Ecto neural progenitor cell (in vitro differentiated cells): ENCODE measurements around the gene NKTR.
"Not testable (repeated sequence)": the region's sequence is repeated elsewhere in the genome, so short reads cannot be mapped to it uniquely, and the experiment has no call there.

Experiments
- DNase-seq: peaks from one replicate; pipeline ENCODE4 v3.0.0-alpha.2; 2018; ENCODE audit warnings: low spot score

NKTR gene

DNA sequence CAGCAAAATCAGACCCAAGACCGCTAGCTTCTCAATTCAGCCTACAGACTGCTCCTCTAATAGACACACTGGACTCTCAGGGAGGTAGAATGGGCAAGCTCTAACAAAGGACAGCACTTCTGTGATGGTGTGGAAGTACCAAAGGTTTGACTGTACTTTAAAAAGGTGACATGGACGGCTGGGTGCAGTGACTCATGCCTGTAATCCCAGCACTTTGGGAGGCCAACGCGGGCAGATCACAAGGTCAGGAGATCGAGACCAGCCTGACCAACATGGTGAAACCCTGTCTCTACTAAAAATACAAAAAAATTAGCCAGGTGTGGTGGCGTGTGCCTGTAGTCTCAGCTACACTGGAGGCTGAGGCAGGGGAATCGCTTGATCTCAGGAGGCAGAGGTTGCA lies 3.4 kb upstream of the NKTR start:
- not testable (repeated sequence) for DNase-seq

DNA sequence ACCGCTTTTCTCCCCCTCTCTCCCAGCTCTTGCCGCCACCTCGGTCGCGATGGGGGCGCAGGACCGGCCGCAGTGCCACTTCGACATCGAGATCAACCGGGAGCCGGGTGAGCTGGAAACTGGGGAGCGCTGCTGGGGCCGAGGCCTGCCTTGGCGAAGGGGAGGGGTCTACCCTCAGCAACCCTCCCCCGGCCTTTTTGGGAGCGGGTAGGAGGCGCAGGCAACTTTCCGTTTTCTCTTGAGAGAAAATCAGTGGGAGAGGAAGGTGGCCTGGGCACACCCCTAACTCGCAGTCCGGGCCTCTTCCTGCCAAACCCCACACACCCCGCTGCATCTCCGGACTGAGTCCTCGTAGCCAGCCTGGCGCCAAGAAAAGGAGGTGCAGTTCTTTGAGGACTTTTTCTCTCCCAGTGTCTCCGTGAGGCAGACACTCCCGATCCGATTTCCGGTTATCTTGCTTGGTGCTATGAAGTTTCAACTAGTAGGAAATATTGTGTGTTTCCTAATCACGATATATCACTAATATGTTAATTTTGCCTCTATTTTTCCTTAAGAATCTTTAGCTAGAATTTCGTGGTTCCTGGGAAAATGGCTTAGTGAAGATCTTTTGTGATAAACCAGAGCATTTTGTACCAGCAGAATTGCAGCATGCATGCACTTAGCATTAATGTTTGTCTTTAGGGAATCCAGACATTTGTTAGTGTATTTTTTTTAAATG lies 631 bp downstream of the NKTR start:
- DNase-seq = no peak

DNA sequence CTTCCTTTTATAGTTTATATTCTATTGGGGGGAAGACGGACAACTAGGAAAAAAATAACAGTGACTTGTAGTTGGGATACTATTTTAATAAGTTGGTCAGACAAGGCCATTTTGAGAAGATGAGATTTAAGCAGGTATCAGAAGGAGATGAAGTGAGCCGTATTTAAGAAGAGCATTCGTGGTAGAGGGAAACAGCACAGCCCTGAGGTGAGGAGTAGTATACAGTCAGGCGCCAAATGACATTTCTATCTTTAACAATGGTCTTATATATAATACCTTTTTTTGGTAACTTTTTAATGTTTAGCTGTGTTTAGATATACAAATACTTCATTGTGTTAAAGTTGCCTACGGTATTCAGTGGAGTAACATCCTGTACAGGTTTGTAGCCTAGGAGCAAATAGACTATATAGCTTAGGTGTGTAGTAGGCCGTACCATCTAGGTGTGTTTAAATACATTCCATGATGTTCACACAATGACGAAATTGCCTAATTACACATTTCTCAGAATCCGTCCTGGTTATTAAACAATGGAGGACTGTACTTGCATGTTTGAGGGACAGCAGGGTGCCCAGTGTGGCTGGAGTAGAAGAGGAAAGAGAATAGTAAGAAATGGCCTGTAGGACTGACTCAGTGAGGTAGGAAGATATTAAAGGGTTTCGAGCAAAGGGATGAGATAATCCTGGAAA lies 1.6 kb downstream of the NKTR start:
- no peak for DNase-seq

- no peak for DNase-seq
Observed at GRCh38 chr3:42602961-42603360, 2.5 kb downstream of the NKTR start.

DNA sequence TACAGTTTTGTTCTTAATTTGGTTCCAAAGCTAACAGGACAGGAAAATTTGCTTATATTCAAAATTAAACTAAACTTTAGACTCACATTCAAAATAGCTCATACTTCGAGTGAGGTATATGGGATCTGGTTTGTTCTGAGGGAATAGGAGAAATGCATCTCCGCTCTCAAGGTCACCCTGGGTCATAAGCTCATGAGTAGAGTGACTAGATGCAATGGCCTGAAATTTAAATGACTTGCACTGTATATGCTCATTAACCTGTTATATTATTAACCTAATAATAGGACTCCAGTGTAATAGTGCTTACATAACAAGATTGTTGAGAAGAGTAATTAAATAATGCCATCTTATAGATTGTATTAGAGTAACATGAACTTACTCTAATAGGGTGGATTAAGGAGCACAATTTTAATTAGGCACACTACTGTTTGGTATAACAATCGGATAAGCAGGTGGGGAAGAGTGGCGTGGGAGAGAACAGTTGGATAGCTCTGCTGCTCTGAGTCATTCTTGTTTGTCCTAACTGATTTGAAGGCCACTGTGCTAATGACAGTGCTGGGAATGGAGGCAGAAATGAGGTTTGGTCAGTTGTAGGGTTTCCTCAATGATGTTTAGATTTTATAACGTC lies 5.2 kb downstream of the NKTR start:
- DNase-seq = no peak

DNA sequence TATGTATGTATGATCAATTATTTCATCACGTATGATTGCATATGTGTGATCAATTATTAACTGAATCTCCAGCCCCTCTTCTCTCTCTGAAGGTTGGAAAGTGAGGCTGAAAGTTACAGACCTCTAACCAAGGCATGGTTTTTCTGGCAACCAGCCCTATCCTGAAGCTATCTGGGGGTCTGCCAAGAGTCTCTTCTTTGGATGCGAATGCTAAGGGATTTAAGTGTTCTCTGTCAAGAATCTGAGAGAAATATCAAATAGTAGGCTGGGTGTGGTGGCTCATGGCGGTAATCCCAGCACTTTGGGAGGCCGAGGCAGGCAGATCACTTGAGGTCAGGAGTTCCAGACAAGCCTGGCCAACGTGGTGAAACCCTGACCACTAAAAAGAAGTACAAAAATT lies 8.1 kb downstream of the NKTR start:
- no peak for DNase-seq

GRCh38 chr3:42610976-42611375 lies 10.5 kb downstream of the NKTR start:
- no peak for DNase-seq

DNA sequence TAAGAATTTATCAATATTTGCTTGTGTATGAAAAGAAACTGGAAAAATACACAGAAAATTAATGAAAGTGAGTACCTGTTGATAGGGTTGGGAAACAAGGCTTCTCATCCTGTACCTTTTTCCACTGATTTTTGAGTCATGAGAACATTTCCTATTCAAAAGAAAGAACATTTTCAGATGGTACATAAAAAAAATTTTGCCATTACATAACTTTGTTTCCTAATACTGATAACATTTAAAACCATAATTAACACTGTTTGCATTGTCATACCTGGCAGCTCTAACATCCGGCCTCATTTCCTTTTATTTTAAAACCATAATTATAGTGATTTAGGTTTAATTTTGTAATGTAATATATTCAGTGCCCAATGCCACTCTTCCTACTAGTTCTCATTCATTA lies 11.7 kb downstream of the NKTR start:
- no peak for DNase-seq

GRCh38 chr3:42612928-42613327 lies 12.4 kb downstream of the NKTR start:
- DNase-seq = no peak

GRCh38 chr3:42613462-42613861 lies 13.0 kb downstream of the NKTR start:
- no peak for DNase-seq

DNA sequence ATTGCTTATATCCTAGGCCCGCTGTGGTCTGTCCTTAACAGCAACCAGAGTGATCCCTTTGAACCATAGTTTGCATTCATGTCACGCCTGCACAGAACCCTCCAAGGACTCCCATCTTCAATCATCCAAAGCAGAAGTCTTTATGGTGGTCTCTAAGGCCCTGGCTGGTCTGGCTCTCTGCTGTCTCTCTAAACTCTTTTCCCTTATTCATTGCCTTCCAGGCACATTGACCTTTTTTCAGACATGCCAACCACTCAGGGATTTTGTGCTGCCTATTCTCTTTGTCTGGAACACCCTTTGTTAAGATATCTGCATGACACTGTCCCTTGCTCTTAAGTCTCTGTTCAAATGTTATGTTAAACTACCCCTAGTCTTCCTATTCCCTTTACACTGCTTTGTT lies 31.1 kb downstream of the NKTR start:
- DNase-seq = no peak

GRCh38 chr3:42632146-42632545 lies 31.7 kb downstream of the NKTR start:
- DNase-seq = no peak

DNA sequence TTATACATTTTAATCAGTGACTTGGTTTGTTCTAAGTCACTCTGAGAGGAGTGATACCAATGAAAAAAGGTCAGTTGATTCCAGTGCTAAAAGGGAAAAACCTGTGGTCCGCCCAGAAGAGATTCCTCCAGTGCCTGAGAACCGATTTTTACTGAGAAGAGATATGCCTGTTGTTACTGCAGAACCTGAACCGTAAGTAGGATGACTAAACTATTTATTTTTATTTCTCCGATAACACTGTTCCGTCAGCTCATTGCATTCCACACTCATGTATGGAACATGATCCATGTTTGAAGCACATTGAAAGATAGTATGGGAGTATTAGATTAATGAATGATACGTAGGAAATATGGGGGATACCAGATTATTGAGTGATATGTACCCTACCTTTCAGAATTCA lies 33.1 kb downstream of the NKTR start:
- DNase-seq = no peak

DNA sequence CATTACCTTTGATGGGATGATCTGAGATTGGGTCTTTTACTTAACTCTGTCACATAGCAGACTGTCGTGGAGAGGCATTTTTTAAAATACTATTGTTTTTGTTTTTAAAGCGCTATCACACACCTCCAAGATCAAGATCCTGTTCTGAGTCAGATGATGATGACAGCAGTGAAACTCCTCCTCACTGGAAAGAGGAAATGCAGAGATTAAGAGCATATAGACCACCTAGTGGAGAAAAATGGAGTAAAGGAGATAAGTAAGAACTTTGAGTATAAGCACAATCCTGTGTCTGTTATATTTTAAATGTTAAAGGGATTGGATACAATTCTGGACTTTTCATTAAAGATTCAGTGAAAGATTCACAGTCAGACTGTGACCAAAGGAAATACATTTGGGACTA lies 34.6 kb downstream of the NKTR start:
- no peak for DNase-seq

GRCh38 chr3:42637001-42637400 lies 36.5 kb downstream of the NKTR start:
- no peak for DNase-seq

DNA sequence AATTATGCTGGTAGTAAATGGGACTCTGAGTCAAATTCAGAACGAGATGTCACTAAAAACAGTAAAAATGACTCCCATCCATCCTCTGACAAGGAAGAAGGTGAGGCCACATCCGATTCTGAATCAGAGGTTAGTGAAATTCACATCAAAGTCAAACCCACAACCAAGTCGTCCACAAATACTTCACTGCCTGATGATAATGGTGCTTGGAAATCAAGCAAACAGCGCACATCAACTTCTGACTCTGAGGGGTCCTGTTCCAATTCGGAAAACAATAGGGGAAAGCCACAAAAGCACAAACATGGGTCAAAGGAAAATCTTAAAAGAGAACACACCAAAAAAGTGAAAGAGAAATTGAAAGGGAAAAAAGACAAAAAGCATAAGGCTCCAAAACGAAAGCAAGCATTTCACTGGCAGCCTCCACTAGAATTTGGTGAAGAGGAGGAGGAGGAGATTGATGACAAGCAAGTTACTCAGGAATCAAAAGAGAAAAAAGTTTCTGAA lies 37.9 kb downstream of the NKTR start:
- DNase-seq = no peak

DNA sequence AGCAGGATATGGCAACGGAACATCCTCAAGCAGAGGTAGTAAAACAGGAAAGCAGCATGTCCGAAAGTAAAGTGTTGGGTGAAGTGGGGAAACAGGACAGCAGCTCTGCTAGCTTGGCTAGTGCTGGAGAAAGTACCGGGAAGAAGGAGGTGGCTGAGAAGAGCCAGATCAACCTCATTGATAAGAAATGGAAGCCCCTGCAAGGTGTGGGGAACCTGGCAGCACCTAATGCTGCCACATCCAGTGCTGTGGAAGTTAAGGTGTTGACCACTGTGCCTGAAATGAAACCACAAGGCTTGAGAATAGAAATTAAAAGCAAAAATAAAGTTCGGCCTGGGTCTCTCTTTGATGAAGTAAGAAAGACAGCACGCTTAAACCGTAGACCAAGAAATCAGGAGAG lies 38.7 kb downstream of the NKTR start:
- DNase-seq = no peak

DNA sequence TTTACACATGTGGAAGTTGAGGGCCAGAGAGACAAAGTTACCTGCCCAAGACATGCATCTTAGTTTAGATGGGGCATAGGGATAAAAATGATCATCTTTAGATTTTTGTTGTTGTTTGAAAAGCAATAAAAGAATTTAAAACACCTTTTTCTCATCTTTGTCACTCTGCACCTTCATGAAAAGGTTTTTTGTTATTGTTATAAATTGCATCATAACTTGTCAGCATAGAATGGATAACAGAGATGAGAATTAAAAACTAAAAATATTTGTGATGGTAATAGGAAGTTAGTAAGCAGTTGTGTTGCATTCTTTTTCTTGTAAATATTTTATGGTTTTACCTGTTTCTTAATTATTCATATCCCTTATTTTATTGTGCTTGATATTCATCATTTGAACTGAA lies 39.6 kb downstream of the NKTR start:
- DNase-seq = no peak

DNA sequence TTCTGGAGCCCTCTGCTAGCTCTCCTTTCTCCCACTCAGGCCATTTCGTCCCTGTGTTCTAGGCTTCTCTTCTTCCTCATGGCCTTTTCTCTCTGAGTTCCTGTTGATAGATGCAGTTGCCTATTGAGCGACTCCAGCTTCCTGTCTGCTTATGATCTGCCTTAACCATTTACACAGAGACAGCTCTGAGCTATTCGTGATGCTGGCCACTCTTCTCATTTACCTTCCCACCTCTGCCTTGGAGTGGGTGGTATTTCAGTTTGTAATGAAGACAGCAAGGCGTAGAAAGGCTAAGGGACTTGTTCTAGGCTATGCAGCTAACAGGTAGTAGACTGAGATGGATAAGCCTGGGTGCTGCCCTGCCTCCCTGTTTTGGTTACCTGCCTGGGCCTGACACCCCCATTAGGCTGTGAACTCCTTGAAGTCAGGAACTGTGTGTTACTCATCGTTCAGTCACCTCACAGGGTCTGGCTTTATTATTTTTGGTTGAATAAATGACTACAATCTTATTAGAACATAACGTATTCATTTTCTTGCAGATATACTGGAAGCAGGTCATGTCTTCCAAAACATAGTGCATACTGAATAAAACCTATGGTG lies 40.4 kb downstream of the NKTR start:
- DNase-seq = no peak

GRCh38 chr3:42647821-42648459 lies 47.5 kb downstream of the NKTR start:
- no peak for DNase-seq

GRCh38 chr3:42649006-42649405 lies 48.5 kb downstream of the NKTR start:
- DNase-seq = no peak

DNA sequence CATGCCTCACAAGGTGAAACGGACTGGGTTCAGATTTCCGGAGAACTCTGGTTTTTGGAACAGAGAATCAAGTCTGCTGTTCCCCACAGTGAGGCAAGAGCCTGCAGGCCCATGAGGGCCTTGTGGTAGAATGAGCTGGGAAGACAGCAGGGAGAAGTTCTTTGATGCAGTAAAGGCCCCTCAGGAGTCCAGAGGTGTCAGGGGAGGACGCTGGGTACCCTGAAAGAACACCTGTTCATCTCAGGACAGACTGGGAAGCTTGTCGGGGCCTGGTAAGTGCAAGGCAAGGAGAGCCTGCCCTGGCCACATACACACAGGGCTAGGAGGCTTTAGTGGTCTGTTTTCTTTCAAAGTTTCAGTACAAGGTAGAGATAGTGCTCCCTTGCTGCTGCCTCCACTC lies 49.3 kb downstream of the NKTR start:
- no peak for DNase-seq
